ENCODE data around the gene GJE1. TPM values are rescaled to one million over a fixed set of nuclear protein-coding genes. Genes with fewer than 3 reads are reported as not detected.
A peak's percentile ranks its signal among the peaks of the same experiment; 100 is the strongest.

Gene GJE1
- total RNA-seq, 6 experiments from 2014 or later, result not detected

DNA sequence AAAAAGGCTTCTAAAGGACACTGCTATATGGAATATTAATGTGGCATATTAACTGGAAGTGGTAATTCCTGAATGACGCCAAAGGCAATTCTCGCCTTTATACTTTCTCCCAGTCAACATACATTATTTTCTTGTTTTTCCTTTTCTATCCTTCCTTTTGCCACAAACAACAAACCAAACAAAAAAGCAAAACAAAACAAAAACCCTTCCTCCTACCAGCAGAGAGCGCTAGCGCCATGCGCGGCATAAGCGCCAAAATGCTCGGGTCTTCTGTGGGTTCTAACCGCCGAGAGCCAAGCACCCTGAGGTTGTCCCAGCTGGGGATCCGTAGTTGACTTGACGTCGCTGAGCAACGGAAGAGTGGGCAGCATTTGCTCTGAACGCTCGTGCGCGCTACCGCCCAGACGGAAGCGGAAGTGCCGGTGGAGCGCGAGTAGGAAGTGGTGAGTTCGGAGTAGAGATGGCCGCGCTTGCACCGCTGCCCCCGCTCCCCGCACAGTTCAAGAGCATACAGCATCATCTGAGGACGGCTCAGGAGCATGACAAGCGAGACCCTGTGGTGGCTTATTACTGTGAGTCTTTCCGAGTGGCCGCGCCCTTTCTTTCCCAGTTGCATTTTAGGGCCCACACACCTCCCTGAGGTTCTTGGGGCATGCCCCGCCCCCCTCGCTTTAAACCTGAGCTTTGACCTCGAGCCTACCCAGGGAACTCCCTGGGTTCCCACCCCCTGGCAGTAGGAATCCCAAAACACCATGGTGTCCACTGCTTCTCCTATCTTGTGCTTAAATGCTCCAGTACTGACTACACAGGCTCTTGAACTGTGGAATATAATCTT is 14.3 kb downstream of the GJE1 start, which contains the start of the genes NMBR and VTA1:
Gene NMBR (minus strand): TSS at position 295 of the 835 bp plus-strand sequence. CDS start 58,464 bp downstream, outside the sequence.
Gene VTA1 (plus strand): TSS at position 436 of the 835 bp plus-strand sequence. CDS start 25 bp downstream, at position 461.
- TF ChIP-seq, protein P1, sequence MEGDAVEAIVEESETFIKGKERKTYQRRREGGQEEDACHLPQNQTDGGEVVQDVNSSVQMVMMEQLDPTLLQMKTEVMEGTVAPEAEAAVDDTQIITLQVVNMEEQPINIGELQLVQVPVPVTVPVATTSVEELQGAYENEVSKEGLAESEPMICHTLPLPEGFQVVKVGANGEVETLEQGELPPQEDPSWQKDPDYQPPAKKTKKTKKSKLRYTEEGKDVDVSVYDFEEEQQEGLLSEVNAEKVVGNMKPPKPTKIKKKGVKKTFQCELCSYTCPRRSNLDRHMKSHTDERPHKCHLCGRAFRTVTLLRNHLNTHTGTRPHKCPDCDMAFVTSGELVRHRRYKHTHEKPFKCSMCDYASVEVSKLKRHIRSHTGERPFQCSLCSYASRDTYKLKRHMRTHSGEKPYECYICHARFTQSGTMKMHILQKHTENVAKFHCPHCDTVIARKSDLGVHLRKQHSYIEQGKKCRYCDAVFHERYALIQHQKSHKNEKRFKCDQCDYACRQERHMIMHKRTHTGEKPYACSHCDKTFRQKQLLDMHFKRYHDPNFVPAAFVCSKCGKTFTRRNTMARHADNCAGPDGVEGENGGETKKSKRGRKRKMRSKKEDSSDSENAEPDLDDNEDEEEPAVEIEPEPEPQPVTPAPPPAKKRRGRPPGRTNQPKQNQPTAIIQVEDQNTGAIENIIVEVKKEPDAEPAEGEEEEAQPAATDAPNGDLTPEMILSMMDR (IDR thresholded peaks at IDR 0.05), result peak; percentile 94
- Mint-ChIP-seq H3K36me3 (ENCODE audit: low read depth) (peaks cover 30% of the 10 kb centered on the region), H3K4me1 (ENCODE audit: low read depth) (peaks cover 57% of the 10 kb centered on the region), H3K27ac (peak within 1 kb of the TSS; percentile 83), H3K9me3 (no peaks in the 10 kb centered on the region), H3K27me3 (ENCODE audit: insufficient read depth) (no peaks in the 10 kb centered on the region; the same call in 1 of the 2 replicates), H3K4me3 (peak within 1 kb of the TSS; percentile 96)
- peak; percentile 99 for DNase-seq

DNA sequence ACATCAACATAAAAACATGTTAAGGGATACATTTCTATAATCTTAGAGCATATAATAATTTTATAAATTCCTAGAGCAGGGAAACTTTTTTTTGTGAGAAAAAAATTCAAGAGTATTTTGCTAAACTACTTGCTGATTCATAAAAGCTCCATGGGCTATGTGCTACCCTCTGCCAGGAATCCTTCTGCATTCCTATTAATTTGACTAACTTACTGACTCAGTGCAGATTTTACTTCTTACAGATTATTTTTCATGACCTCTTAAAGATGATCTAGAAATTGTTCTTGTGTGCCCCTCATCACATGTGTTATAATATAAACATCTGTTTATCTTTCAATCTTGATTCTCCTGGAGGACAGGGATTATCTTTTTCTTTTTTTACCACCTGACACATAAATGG is 20.0 kb downstream of the GJE1 start:
- Mint-ChIP-seq H3K27me3 (ENCODE audit: insufficient read depth) (no peaks in the 10 kb centered on the region; the same call in 1 of the 2 replicates), H3K36me3 (ENCODE audit: low read depth) (peaks cover 30% of the 10 kb centered on the region), H3K27ac (peak overlapping the region; percentile 64), H3K4me1 (ENCODE audit: low read depth) (peaks cover 87% of the 10 kb centered on the region), H3K4me3 (peak overlapping the region; percentile 68), H3K9me3 (no peaks in the 10 kb centered on the region)
- TF ChIP-seq, protein P1 (IDR thresholded peaks at IDR 0.05), result no peak
- DNase-seq, result peak; percentile 78

DNA sequence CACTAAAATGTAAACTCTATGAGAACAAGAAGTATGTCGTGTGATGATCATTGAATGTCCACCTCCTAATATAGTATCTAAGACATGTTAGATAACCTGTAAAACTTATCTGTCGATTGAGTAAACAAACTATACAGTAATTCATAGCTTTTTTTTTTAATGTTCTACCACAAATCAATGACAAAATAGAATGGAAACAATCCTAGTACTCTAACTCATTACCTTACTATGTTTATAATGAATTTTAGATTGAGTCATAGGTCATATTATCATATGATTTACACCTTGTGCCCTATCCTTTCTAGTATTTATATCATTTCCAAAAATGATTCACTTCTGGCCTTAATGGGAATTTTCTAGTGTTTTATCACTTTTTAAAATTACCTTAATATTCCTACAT is 20.5 kb downstream of the GJE1 start:
- DNase-seq, result no peak
- Mint-ChIP-seq H3K36me3 (ENCODE audit: low read depth) (peaks cover 28% of the 10 kb centered on the region), H3K27me3 (ENCODE audit: insufficient read depth) (no peaks in the 10 kb centered on the region; the same call in 1 of the 2 replicates), H3K9me3 (no peaks in the 10 kb centered on the region), H3K4me1 (ENCODE audit: low read depth) (peaks cover 84% of the 10 kb centered on the region), H3K4me3 (peak overlapping the region; percentile 68), H3K27ac (peak overlapping the region; percentile 64)
- TF ChIP-seq, protein P1 (IDR thresholded peaks at IDR 0.05), result no peak

DNA sequence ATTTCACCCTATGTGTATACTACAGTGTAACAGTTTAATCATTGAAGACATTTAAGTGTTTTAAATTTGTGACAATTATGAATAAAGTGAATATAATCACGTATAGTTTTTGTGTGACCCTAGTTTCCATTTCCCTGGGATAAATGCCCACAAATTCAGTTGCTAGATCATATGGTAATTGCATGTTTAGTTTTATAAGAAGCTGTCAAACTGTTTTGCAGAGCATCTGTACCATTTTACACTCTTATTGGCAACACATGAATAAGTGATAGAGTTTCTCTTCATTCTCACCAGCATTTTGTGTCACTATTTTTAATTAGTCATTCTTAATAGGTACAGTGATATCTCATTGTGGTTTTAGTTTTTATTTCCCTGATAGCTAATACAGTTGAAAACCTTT is 21.6 kb downstream of the GJE1 start:
- no peak for DNase-seq
- Mint-ChIP-seq H3K36me3 (ENCODE audit: low read depth) (peaks cover 19% of the 10 kb centered on the region), H3K4me1 (ENCODE audit: low read depth) (peaks cover 72% of the 10 kb centered on the region), H3K27ac (no peak overlapping the region; the same call in 1 of the 2 replicates), H3K27me3 (ENCODE audit: insufficient read depth) (no peaks in the 10 kb centered on the region; the same call in 1 of the 2 replicates), H3K9me3 (no peaks in the 10 kb centered on the region), H3K4me3 (no peak overlapping the region)
- TF ChIP-seq, protein P1 (IDR thresholded peaks at IDR 0.05), result no peak

DNA sequence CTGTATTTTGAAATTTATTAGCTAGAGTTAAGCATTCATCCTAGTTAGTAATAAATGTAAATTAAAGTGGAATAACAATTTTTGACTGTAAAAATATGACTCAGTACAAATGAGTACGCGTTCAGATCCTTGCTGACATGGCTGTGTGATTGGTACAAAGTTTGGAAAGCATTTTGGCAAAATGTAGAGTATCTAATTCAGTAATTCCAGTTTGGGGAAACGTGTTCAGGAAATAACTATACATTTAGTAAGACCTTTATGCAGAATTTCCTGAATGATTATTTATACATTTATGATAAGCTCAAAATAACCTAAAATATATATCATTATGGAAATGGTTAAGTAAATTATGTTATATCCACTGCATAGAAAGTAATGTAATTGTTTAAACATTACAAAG is 22.4 kb downstream of the GJE1 start:
- no peaks in the 10 kb centered on the region; the same call in 1 of the 2 replicates for H3K27me3 Mint-ChIP-seq (ENCODE audit: insufficient read depth)
- H3K27ac Mint-ChIP-seq, result no peak overlapping the region
- no peak for DNase-seq
- peaks cover 69% of the 10 kb centered on the region for H3K4me1 Mint-ChIP-seq (ENCODE audit: low read depth)
- H3K36me3 Mint-ChIP-seq (ENCODE audit: low read depth), result peaks cover 11% of the 10 kb centered on the region
- no peaks in the 10 kb centered on the region for H3K9me3 Mint-ChIP-seq
- TF ChIP-seq, protein P1 (IDR thresholded peaks at IDR 0.05), result no peak
- H3K4me3 Mint-ChIP-seq, result no peak overlapping the region

Data from HFFc6 (cell line).